ENCODE measurements around the gene TMEM87B. TPM values are rescaled to one million over a fixed set of nuclear protein-coding genes. Genes with fewer than 3 reads are reported as not detected.

TMEM87B gene
- total RNA-seq, 1 donor from 2014 or later, result 15.4 TPM

DNA sequence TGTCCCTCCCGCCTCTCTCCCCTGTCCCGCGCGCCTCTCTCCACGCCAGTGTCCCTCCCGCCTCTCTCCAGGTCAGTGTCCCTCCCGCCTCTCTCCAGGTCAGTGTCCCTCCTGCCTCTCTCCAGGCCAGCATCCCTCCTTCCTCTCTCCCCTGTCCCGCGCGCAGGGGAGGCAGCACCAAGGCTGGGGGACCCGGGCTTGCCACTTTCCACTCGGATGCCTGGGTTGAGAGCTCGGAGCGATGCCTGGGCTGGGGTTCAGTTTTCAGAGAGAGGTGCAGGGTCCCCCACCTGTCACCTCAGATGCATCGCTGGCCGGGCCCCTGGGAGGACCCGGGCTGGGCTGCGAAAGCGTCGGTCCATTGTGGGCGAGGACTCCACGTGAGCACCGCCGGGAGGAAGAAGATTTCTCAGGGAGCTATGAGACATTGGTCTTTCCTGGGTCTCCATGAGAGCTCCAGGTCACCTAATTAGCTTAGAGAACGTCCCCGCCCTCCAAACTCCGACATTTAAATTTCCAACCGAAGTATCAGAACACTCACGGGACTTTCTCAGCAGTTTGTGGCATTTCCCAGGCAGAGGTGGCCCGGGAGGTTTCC is 85.2 kb downstream of the TMEM87B start:
- H3K4me3 Mint-ChIP-seq (ENCODE audit: low read depth), result peak overlapping the region; percentile 75
- H3K36me3 Mint-ChIP-seq (ENCODE audit: insufficient read depth), result peaks cover 2% of the 10 kb centered on the region
- H3K27me3 Mint-ChIP-seq, result peaks cover 29% of the 10 kb centered on the region
- H3K27ac Mint-ChIP-seq, result no peak overlapping the region
- DNase-seq (ENCODE audit: low spot score, unreplicated experiment), result no peak
- peaks cover 4% of the 10 kb centered on the region for H3K4me1 Mint-ChIP-seq (ENCODE audit: low read depth)
- TF ChIP-seq, protein P1, sequence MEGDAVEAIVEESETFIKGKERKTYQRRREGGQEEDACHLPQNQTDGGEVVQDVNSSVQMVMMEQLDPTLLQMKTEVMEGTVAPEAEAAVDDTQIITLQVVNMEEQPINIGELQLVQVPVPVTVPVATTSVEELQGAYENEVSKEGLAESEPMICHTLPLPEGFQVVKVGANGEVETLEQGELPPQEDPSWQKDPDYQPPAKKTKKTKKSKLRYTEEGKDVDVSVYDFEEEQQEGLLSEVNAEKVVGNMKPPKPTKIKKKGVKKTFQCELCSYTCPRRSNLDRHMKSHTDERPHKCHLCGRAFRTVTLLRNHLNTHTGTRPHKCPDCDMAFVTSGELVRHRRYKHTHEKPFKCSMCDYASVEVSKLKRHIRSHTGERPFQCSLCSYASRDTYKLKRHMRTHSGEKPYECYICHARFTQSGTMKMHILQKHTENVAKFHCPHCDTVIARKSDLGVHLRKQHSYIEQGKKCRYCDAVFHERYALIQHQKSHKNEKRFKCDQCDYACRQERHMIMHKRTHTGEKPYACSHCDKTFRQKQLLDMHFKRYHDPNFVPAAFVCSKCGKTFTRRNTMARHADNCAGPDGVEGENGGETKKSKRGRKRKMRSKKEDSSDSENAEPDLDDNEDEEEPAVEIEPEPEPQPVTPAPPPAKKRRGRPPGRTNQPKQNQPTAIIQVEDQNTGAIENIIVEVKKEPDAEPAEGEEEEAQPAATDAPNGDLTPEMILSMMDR (IDR thresholded peaks at IDR 0.05; ENCODE audit: unreplicated experiment), result no peak
- H3K9me3 Mint-ChIP-seq (ENCODE audit: low read depth), result no peaks in the 10 kb centered on the region

DNA sequence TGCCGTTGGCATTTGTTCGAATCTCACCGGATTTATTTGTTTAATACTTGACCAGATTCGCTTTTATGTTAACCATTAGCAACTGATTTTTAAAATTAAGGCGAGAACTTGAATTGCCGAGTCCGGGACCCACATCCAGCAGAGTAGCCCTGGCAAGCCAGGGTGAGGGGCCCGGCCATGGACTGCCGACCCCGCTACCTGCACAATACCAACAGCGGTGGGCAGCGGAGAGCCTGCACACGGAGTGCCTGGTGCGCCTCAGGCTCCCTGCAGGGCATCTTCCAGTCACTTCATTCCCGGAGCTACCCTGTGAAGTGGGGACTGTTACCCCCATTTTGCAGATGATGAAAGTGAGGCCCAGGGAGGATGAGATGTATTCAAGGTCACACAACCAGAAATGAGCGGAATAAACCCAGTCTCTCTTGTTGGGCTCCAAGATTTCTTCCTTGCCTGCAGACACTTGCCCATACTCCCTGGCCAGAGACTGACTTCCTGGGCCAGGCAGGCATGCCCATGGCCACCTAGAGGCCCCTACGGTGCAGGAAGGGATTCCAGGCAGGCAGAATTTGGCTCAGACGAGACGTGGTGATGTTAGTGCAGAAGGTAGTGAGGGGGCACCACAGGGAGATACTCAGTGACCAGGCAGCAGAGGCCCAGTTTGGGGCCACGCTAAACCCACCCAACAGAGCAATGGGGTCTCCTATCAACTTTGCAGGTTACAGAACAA is 86.0 kb downstream of the TMEM87B start:
- H3K4me1 Mint-ChIP-seq (ENCODE audit: low read depth), result peaks cover 4% of the 10 kb centered on the region
- peak overlapping the region; percentile 46 for H3K27ac Mint-ChIP-seq
- H3K9me3 Mint-ChIP-seq (ENCODE audit: low read depth), result no peaks in the 10 kb centered on the region
- TF ChIP-seq, protein P1 (IDR thresholded peaks at IDR 0.05; ENCODE audit: unreplicated experiment), result no peak
- no peak for DNase-seq (ENCODE audit: low spot score, unreplicated experiment)
- peaks cover 24% of the 10 kb centered on the region for H3K27me3 Mint-ChIP-seq
- H3K36me3 Mint-ChIP-seq (ENCODE audit: insufficient read depth), result peaks cover 2% of the 10 kb centered on the region
- H3K4me3 Mint-ChIP-seq (ENCODE audit: low read depth), result peak overlapping the region; percentile 75

DNA sequence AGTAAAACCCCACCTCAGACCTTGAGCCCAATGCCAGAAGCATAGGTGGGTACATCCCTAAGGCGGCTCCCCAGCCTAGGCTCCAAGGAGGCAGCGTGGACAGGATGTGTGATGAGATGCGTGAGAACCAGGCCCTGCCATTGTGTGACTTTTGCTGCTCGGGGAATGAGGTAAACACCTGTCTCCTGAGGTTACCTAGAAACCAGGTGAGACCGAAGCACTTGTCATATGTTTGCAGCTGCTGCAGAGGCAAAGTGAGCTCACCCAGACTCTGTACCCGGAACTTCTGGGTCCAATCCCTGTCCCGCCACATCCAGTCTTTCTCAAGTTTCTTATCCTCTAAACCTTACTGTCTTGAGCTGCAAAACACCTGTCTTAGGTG is 86.5 kb downstream of the TMEM87B start:
- no peak overlapping the region for H3K4me3 Mint-ChIP-seq (ENCODE audit: low read depth)
- H3K27ac Mint-ChIP-seq, result peak overlapping the region; percentile 46
- no peak for DNase-seq (ENCODE audit: low spot score, unreplicated experiment)
- peaks cover 19% of the 10 kb centered on the region for H3K27me3 Mint-ChIP-seq
- peaks cover 2% of the 10 kb centered on the region for H3K36me3 Mint-ChIP-seq (ENCODE audit: insufficient read depth)
- H3K4me1 Mint-ChIP-seq (ENCODE audit: low read depth), result peaks cover 4% of the 10 kb centered on the region
- TF ChIP-seq, protein P1 (IDR thresholded peaks at IDR 0.05; ENCODE audit: unreplicated experiment), result no peak
- H3K9me3 Mint-ChIP-seq (ENCODE audit: low read depth), result no peaks in the 10 kb centered on the region

DNA sequence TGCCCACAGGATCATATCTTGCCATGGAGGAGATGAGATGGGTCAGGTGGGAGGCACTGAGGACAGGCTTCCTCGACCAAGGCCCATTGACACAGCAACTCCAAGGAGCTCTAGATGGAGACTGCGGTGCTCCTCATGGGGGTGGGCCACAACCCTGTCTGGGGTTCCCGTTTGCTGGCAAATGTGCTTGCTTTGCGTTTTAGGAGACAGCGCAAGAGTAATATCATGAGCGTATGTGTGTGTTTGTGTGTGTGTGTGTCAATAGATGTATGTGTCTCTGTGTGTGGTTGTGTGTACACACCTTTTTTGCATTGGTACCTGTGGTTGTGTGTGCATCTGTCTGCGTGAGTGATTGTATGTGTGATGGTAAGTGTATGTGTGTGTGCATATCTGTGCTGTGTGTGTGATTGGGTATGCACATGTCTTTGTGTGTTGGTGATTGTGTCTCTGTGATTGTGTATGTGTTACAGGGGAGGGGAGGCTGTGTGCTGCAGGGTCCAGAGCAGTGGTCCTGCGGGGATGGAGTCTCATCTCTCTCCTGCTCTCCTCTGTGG is 87.5 kb downstream of the TMEM87B start:
- Mint-ChIP-seq H3K27ac (no peak overlapping the region), H3K36me3 (ENCODE audit: insufficient read depth) (peaks cover 2% of the 10 kb centered on the region), H3K4me1 (ENCODE audit: low read depth) (peaks cover 4% of the 10 kb centered on the region), H3K9me3 (ENCODE audit: low read depth) (no peaks in the 10 kb centered on the region), H3K27me3 (peaks cover 13% of the 10 kb centered on the region), H3K4me3 (ENCODE audit: low read depth) (no peak overlapping the region)
- TF ChIP-seq, protein P1 (IDR thresholded peaks at IDR 0.05; ENCODE audit: unreplicated experiment), result no peak
- DNase-seq (ENCODE audit: low spot score, unreplicated experiment), result no peak

DNA sequence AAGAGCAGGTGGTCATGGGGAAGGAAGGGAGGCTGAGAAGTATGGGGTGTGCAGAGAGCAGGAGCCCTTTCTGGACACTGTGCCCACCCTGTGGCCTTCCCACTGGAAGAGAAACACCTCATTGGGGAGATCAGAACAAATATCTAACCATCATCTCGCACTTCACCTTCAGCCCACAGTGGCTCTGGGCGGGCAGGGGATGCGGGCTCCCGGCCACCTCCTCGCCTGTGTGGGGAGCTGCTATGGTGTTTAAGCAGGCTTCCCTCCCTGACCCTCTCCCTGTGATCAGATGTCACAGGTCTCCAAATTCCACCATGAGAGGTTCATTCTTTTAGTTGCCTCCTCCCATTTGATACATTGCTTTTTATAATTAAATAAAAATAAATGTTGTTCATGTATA is 88.1 kb downstream of the TMEM87B start:
- no peak overlapping the region for H3K4me3 Mint-ChIP-seq (ENCODE audit: low read depth)
- peaks cover 9% of the 10 kb centered on the region for H3K27me3 Mint-ChIP-seq
- no peak for DNase-seq (ENCODE audit: low spot score, unreplicated experiment)
- H3K27ac Mint-ChIP-seq, result no peak overlapping the region
- TF ChIP-seq, protein P1 (IDR thresholded peaks at IDR 0.05; ENCODE audit: unreplicated experiment), result no peak
- H3K4me1 Mint-ChIP-seq (ENCODE audit: low read depth), result peaks cover 4% of the 10 kb centered on the region
- peaks cover 2% of the 10 kb centered on the region for H3K36me3 Mint-ChIP-seq (ENCODE audit: insufficient read depth)
- H3K9me3 Mint-ChIP-seq (ENCODE audit: low read depth), result no peaks in the 10 kb centered on the region
